Trophoblast cell (in vitro differentiated cells and primary cell): ENCODE results near the gene PCYT2.

Source experiments
- DNase-seq, 2 donors: peaks; one replicate each; pipeline ENCODE4 v3.0.0-alpha.2; 2016
- H2AFZ ChIP-seq: 2 replicates; pipeline ENCODE4 v1.6.1; 2013; ENCODE audit warnings: low read length, moderate library complexity, mild to moderate bottlenecking; ENCODE audit not compliant: insufficient read depth, poor library complexity
- H2AK5ac ChIP-seq: 2 replicates; pipeline ENCODE4 v1.6.1; 2013; ENCODE audit warnings: mild to moderate bottlenecking, low read length
- H2BK120ac ChIP-seq: 2 replicates; pipeline ENCODE4 v1.6.1; 2013; ENCODE audit warnings: low read length, mild to moderate bottlenecking, moderate library complexity; ENCODE audit not compliant: insufficient read depth, poor library complexity
- H2BK12ac ChIP-seq: 2 replicates; pipeline ENCODE4 v1.6.1; 2013; ENCODE audit warnings: mild to moderate bottlenecking, low read length, moderate library complexity
- H2BK5ac ChIP-seq: 2 replicates; pipeline ENCODE4 v1.6.1; 2013; ENCODE audit warnings: low read length, low read depth, moderate library complexity, mild to moderate bottlenecking; ENCODE audit not compliant: poor library complexity
- H3K14ac ChIP-seq: 2 replicates; pipeline ENCODE4 v1.6.1; 2013; ENCODE audit warnings: mild to moderate bottlenecking, low read length
- H3K18ac ChIP-seq: 2 replicates; pipeline ENCODE4 v1.6.1; 2013; ENCODE audit warnings: mild to moderate bottlenecking, low read length
- H3K23ac ChIP-seq: 2 replicates; pipeline ENCODE4 v1.6.1; 2013; ENCODE audit warnings: low read length
- H3K27ac ChIP-seq: 2 replicates; pipeline ENCODE4 v1.5.1; 2013; ENCODE audit warnings: low read depth, mild to moderate bottlenecking, inconsistent platforms, low read length, moderate library complexity
- H3K27me3 ChIP-seq: 2 replicates; pipeline ENCODE4 v1.6.1; 2013; ENCODE audit warnings: inconsistent platforms, mild to moderate bottlenecking, low read length, moderate library complexity; ENCODE audit not compliant: insufficient read depth
- H3K36me3 ChIP-seq, 2 experiments: 1 replicate in 1 of 2; 2 replicates in 1 of 2; pipeline ENCODE4 v1.6.1; 2013; ENCODE audit warnings: low read length in 2 of 2, mild to moderate bottlenecking in 2 of 2, moderate library complexity in 1 of 2; ENCODE audit not compliant: insufficient read depth in 2 of 2, control insufficient read depth in 1 of 2
- H3K4ac ChIP-seq: 2 replicates; pipeline ENCODE4 v1.6.1; 2013; ENCODE audit warnings: low read depth, mild to moderate bottlenecking, low read length, moderate library complexity
- H3K4me1 ChIP-seq, 2 experiments: 1 replicate in 1 of 2; 2 replicates in 1 of 2; pipeline ENCODE4 v1.6.1; 2013; ENCODE audit warnings: low read length in 2 of 2, mild to moderate bottlenecking in 2 of 2, moderate library complexity in 1 of 2; ENCODE audit not compliant: insufficient read depth in 2 of 2, control insufficient read depth in 1 of 2
- H3K4me2 ChIP-seq: 2 replicates; pipeline ENCODE4 v1.6.1; 2013; ENCODE audit warnings: inconsistent platforms, mild to moderate bottlenecking, low read length, moderate library complexity
- H3K4me3 ChIP-seq: 2 replicates; pipeline ENCODE4 v1.5.1; 2013; ENCODE audit warnings: mild to moderate bottlenecking, low read depth, low read length, inconsistent platforms
- H3K79me1 ChIP-seq: one replicate; pipeline ENCODE4 v1.6.1; 2013; ENCODE audit warnings: low read length
- H3K79me2 ChIP-seq: 2 replicates; pipeline ENCODE4 v1.6.1; 2013; ENCODE audit warnings: low read length, mild to moderate bottlenecking; ENCODE audit not compliant: control insufficient read depth, insufficient read depth, poor library complexity
- H3K9ac ChIP-seq: 2 replicates; pipeline ENCODE4 v1.6.1; 2013; ENCODE audit warnings: mild to moderate bottlenecking, low read length
- H3K9me3 ChIP-seq: 2 replicates; pipeline ENCODE4 v1.6.1; 2013; ENCODE audit warnings: low read depth, mild to moderate bottlenecking, control low read depth, inconsistent platforms, low read length; ENCODE audit not compliant: insufficient read depth
- H4K12ac ChIP-seq: 2 replicates; pipeline ENCODE4 v1.6.1; 2013; ENCODE audit warnings: low read depth, mild to moderate bottlenecking, low read length, moderate library complexity
- H4K8ac ChIP-seq: 2 replicates; pipeline ENCODE4 v1.6.1; 2013; ENCODE audit warnings: low read depth, mild to moderate bottlenecking, low read length, moderate library complexity
- H4K91ac ChIP-seq: one replicate; pipeline ENCODE4 v1.6.1; 2013; ENCODE audit warnings: low read depth, mild to moderate bottlenecking, low read length, moderate library complexity
- WGBS: extraction: QIAGEN DNeasy Blood & Tissue Kit; methylation state at CpG from one replicate; pipeline ENCODE4 v1.1.7; 2013; ENCODE audit warnings: missing lambda C conversion rate; ENCODE audit not compliant: insufficient read length, insufficient coverage; ENCODE audit errors: extremely low coverage; 5-methylcytosine and 5-hydroxymethylcytosine counted together

PCYT2 gene

GRCh38 chr17:81888988-81889595 is 22.1 kb downstream of the PCYT2 start:
- H3K27ac ChIP-seq = no peak overlapping the region
- H3K9ac ChIP-seq = no peak overlapping the region
- H3K4ac ChIP-seq = peak overlapping the region; percentile 6
- H2BK120ac ChIP-seq = no peak overlapping the region
- H3K4me3 ChIP-seq = no peak overlapping the region
- H3K4me2 ChIP-seq = no peak overlapping the region
- H4K12ac ChIP-seq = no peak overlapping the region
- H3K9me3 ChIP-seq = peaks cover 4% of the 10 kb centered on the region
- H3K14ac ChIP-seq = no peak overlapping the region
- H2BK5ac ChIP-seq = no peak overlapping the region
- no peak overlapping the region for H2AFZ ChIP-seq
- no CpG with 5 or more reads among the region's 16 CpGs for WGBS
- H4K91ac ChIP-seq = no peak overlapping the region
- no peak for DNase-seq
- H3K4me1 ChIP-seq = peaks cover 4 to 5% of the 10 kb centered on the region in 2 experiments
- peaks cover 10% of the 10 kb centered on the region for H3K79me1 ChIP-seq
- no peak overlapping the region for H2AK5ac ChIP-seq
- no peak overlapping the region for H3K23ac ChIP-seq
- H3K18ac ChIP-seq = no peak overlapping the region
- peaks cover 58 to 62% of the 10 kb centered on the region in 2 experiments for H3K36me3 ChIP-seq
- H3K79me2 ChIP-seq = peaks cover 19% of the 10 kb centered on the region
- H2BK12ac ChIP-seq = no peak overlapping the region
- H4K8ac ChIP-seq = no peak overlapping the region
- H3K27me3 ChIP-seq = no peaks in the 10 kb centered on the region

- Histone ChIP-seq H3K36me3 (peaks cover 55 to 66% of the 10 kb centered on the region in 2 experiments), H3K9ac (no peak overlapping the region), H4K12ac (no peak overlapping the region), H3K9me3 (peaks cover 4% of the 10 kb centered on the region), H4K8ac (no peak overlapping the region), H3K4ac (peak overlapping the region; percentile 3), H2BK5ac (no peak overlapping the region), H2BK120ac (no peak overlapping the region), H3K27ac (no peak overlapping the region), H4K91ac (no peak overlapping the region), H2AK5ac (no peak overlapping the region), H3K4me2 (no peak overlapping the region), H2AFZ (no peak overlapping the region), H3K4me1 (peaks cover 4 to 5% of the 10 kb centered on the region in 2 experiments), H3K79me2 (peaks cover 19% of the 10 kb centered on the region), H3K23ac (no peak overlapping the region), H3K14ac (no peak overlapping the region), H3K18ac (no peak overlapping the region), H3K79me1 (peaks cover 10% of the 10 kb centered on the region), H2BK12ac (no peak overlapping the region), H3K27me3 (no peaks in the 10 kb centered on the region), H3K4me3 (no peak overlapping the region)
- no CpG with 5 or more reads among the region's 44 CpGs for WGBS
- DNase-seq = no peak
Observed at GRCh38 chr17:81888105-81888987, 22.9 kb downstream of the PCYT2 start.

- Histone ChIP-seq H3K18ac (no peak overlapping the region), H3K79me2 (peaks cover 10% of the 10 kb centered on the region), H3K9ac (no peak overlapping the region), H3K79me1 (peaks cover 4% of the 10 kb centered on the region), H2AFZ (no peak overlapping the region), H2BK120ac (no peak overlapping the region), H3K4me3 (peak overlapping the region; percentile 49), H2AK5ac (no peak overlapping the region), H3K27ac (no peak overlapping the region), H3K4me2 (no peak overlapping the region), H2BK5ac (no peak overlapping the region), H3K4ac (no peak overlapping the region), H3K9me3 (peaks cover 4% of the 10 kb centered on the region), H4K12ac (no peak overlapping the region), H3K23ac (no peak overlapping the region), H3K27me3 (no peaks in the 10 kb centered on the region), H4K91ac (no peak overlapping the region), H3K14ac (no peak overlapping the region), H2BK12ac (no peak overlapping the region), H3K4me1 (peaks cover 4 to 5% of the 10 kb centered on the region in 2 experiments), H3K36me3 (peaks cover 60 to 72% of the 10 kb centered on the region in 2 experiments), H4K8ac (no peak overlapping the region)
- no CpG with 5 or more reads among the region's 11 CpGs for WGBS
- peak; percentile 94 to 96 for DNase-seq
Observed at GRCh38 chr17:81885869-81886548, 25.2 kb downstream of the PCYT2 start.

GRCh38 chr17:81885454-81885853 is 25.7 kb downstream of the PCYT2 start:
- Histone ChIP-seq H4K91ac (no peak overlapping the region), H4K8ac (no peak overlapping the region), H3K79me1 (no peaks in the 10 kb centered on the region), H3K14ac (no peak overlapping the region), H3K4ac (no peak overlapping the region), H3K18ac (no peak overlapping the region), H4K12ac (no peak overlapping the region), H3K23ac (no peak overlapping the region), H3K9me3 (peaks cover 4% of the 10 kb centered on the region), H2AFZ (no peak overlapping the region), H3K79me2 (peaks cover 5% of the 10 kb centered on the region), H3K4me1 (peaks cover 2 to 3% of the 10 kb centered on the region in 2 experiments), H3K4me2 (no peak overlapping the region), H2BK12ac (no peak overlapping the region), H3K9ac (no peak overlapping the region), H2AK5ac (no peak overlapping the region), H3K4me3 (no peak overlapping the region), H3K27me3 (no peaks in the 10 kb centered on the region), H2BK120ac (no peak overlapping the region), H3K27ac (no peak overlapping the region), H2BK5ac (no peak overlapping the region), H3K36me3 (peaks cover 59 to 71% of the 10 kb centered on the region in 2 experiments)
- no peak for DNase-seq
- no CpG with 5 or more reads among the region's 10 CpGs for WGBS
